ENCODE data around the gene ILF3. TPM values are rescaled to one million over a fixed set of nuclear protein-coding genes. Genes with fewer than 3 reads are reported as not detected.

Gene ILF3
- polyA plus RNA-seq, 3 donors: 34.4 to 189 (median 48.1) TPM

- Histone ChIP-seq H3K79me2 (ENCODE audit: insufficient read depth, low read length) (peaks cover 20% of the 10 kb centered on the region), H3K36me3 (replicated peaks in 1 of 2; ENCODE audit: control insufficient read depth in 1 of 2, insufficient read depth in 2 of 2, low read length in 2 of 2) (peaks cover 99 to 100% of the 10 kb centered on the region in 2 donors), H3K27ac (ENCODE audit: low read depth in 1 of 2, low read length in 2 of 2) (no peak overlapping the region), H3K4me1 (ENCODE audit: control insufficient read depth in 1 of 2, insufficient read depth in 2 of 2, low read length in 2 of 2) (no peaks in the 10 kb centered on the region), H3K4me3 (replicated peaks in 1 of 3; ENCODE audit: low read depth in 2 of 3, low read length in 3 of 3) (no peak overlapping the region), H3K4me2 (replicated peaks; ENCODE audit: extremely low read depth, low read length, poor library complexity, severe bottlenecking) (no peak overlapping the region), H3K27me3 (ENCODE audit: control insufficient read depth in 2 of 2, insufficient read depth in 2 of 2, low read length in 2 of 2) (no peaks in the 10 kb centered on the region), H4K20me1 (ENCODE audit: insufficient read depth, low read length) (peaks cover 38% of the 10 kb centered on the region), H3K9me3 (replicated peaks in 1 of 2; ENCODE audit: control insufficient read depth in 1 of 2, insufficient read depth in 1 of 2, low read length in 2 of 2) (no peaks in the 10 kb centered on the region), H3K9ac (ENCODE audit: insufficient read depth, low read length, poor library complexity, severe bottlenecking) (no peak overlapping the region), H2AFZ (ENCODE audit: insufficient read depth, low read depth, low read length, poor library complexity, severe bottlenecking) (no peak overlapping the region)
- TF ChIP-seq CTCF (IDR thresholded peaks at IDR 0.05): no peak
- Mint-ChIP-seq H3K27me3 (ENCODE audit: low read depth in 3 of 3) (no peaks in the 10 kb centered on the region), H3K36me3 (peaks cover 89 to 98% of the 10 kb centered on the region in 2 donors), H3K9me3 (no peaks in the 10 kb centered on the region), H3K27ac (peak overlapping the region in 1 of 7 donors; percentile 58), H3K4me3 (no peak overlapping the region), H3K4me1 (no peaks in the 10 kb centered on the region)
- WGBS (ENCODE audit: insufficient coverage): 96% methylated on average over 16 of the region's 21 CpGs
- intact Hi-C loops (cut with micrococcal nuclease): no loop called here
- no peak for DNase-seq
Observed at GRCh38 chr19:10683582-10683981, 29.4 kb downstream of the ILF3 start.

DNA sequence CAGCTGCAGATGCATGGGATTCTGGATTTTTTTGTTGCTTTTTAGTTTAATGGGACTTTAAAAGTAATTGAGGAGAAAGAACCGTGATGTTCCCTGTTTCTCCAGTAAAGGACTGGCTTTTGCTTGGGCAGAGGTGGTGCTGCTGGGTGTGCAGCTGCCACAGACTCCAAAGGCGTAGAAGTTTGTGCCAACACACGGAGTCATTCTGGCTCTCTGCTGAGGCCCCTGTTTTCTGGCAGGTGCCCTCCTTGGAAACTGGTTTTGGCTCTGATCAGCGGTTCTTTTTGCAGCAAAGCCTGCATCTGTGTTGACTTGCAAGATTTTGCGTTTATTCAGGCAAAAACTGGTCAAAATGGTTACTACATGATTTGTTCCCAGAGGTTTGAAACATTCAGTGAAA, 31.1 kb downstream of the ILF3 start:
- Histone ChIP-seq H3K4me1 (ENCODE audit: control insufficient read depth in 1 of 2, insufficient read depth in 2 of 2, low read length in 2 of 2) (no peaks in the 10 kb centered on the region), H3K79me2 (ENCODE audit: insufficient read depth, low read length) (peaks cover 12% of the 10 kb centered on the region), H3K9ac (ENCODE audit: insufficient read depth, low read length, poor library complexity, severe bottlenecking) (no peak overlapping the region), H3K27ac (ENCODE audit: low read depth in 1 of 2, low read length in 2 of 2) (no peak overlapping the region), H2AFZ (ENCODE audit: insufficient read depth, low read depth, low read length, poor library complexity, severe bottlenecking) (no peak overlapping the region), H3K4me2 (replicated peaks; ENCODE audit: extremely low read depth, low read length, poor library complexity, severe bottlenecking) (no peak overlapping the region), H3K36me3 (replicated peaks in 1 of 2; ENCODE audit: control insufficient read depth in 1 of 2, insufficient read depth in 2 of 2, low read length in 2 of 2) (peaks cover 99 to 100% of the 10 kb centered on the region in 2 donors), H3K27me3 (ENCODE audit: control insufficient read depth in 2 of 2, insufficient read depth in 2 of 2, low read length in 2 of 2) (no peaks in the 10 kb centered on the region), H4K20me1 (ENCODE audit: insufficient read depth, low read length) (peaks cover 40% of the 10 kb centered on the region), H3K4me3 (replicated peaks in 1 of 3; ENCODE audit: low read depth in 2 of 3, low read length in 3 of 3) (no peak overlapping the region), H3K9me3 (replicated peaks in 1 of 2; ENCODE audit: control insufficient read depth in 1 of 2, insufficient read depth in 1 of 2, low read length in 2 of 2) (no peaks in the 10 kb centered on the region)
- DNase-seq: no peak
- H3K27ac Mint-ChIP-seq: no peak overlapping the region
- WGBS (ENCODE audit: insufficient coverage): 100% methylated on average over 5 of the region's 5 CpGs
- H3K4me1 Mint-ChIP-seq: no peaks in the 10 kb centered on the region
- intact Hi-C loops (cut with micrococcal nuclease): no loop called here
- H3K27me3 Mint-ChIP-seq (ENCODE audit: low read depth in 3 of 3): no peaks in the 10 kb centered on the region
- no peak for TF ChIP-seq CTCF (IDR thresholded peaks at IDR 0.05)
- H3K9me3 Mint-ChIP-seq: no peaks in the 10 kb centered on the region
- peaks cover 88 to 98% of the 10 kb centered on the region in 2 donors for H3K36me3 Mint-ChIP-seq
- no peak overlapping the region for H3K4me3 Mint-ChIP-seq
